RPMI7951 (cell line): ENCODE data around the gene CRISP1. TPM values are rescaled to one million over a fixed set of nuclear protein-coding genes. Genes with fewer than 3 reads are reported as not detected.
"Not testable (repeated sequence)": the region's sequence is repeated elsewhere in the genome, so short reads cannot be mapped to it uniquely, and the experiment has no call there.

Experiments
- DNase-seq: peaks from one replicate; pipeline ENCODE4 v3.0.0-alpha.2; 2012; ENCODE audit warnings: low read depth
- total RNA-seq: library from RNA; depleted of rRNA; stranded (reverse); fragments of >200 nt; shearing (Covaris generic); gene quantifications from 2 replicates; pipeline ENCODE4 v1.2.3, GENCODE V29; 2014; rRNA removed

Gene CRISP1, protein sequence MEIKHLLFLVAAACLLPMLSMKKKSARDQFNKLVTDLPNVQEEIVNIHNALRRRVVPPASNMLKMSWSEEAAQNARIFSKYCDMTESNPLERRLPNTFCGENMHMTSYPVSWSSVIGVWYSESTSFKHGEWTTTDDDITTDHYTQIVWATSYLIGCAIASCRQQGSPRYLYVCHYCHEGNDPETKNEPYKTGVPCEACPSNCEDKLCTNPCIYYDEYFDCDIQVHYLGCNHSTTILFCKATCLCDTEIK
- not detected in 2 replicates for total RNA-seq

DNA sequence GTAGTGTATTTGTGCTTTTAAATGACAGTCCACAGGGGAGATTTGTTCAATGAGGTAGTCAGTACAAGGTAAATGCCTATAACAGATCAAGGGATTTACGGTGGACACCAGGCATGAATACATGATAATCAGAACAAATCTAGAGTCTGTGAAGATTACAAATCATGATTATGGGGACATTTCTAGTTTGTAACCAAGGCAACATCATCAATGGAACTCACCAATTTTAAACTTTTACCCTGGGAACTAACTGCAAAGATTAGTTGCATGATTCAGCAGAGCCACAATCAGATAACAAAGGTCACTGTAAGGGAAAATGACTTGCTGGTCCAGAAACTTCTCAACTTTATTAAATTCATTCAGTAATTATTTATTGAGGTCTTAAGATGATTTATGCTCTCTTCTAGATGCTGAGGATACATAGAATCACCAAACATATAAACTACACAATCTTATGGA is at the start of gene CRISP1:
Gene CRISP1, minus strand, starts transcription at position 51 of the 459 bp plus-strand sequence. CDS start 9,135 bp downstream, outside the sequence.
- DNase-seq, result no peak

DNA sequence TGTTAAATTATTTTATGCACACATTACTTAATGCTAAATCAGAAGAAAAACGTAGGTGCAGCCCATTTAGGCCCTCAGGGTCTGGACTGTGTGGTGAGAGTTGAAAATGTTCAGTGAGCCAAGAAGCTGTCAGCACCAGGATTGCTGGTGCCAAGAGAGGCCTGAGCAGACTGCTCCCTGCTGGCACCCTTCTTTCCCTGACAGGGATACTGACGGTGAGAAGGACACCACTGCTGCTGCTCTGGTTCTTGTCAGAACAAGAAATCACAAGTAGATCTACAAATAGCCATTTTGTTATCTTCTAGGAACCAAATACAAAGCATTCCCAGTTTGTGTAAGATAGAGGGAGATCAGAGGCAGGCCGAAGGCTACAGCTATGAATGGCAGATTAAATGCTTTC is 48.7 kb upstream of the CRISP1 start:
- no peak for DNase-seq

DNA sequence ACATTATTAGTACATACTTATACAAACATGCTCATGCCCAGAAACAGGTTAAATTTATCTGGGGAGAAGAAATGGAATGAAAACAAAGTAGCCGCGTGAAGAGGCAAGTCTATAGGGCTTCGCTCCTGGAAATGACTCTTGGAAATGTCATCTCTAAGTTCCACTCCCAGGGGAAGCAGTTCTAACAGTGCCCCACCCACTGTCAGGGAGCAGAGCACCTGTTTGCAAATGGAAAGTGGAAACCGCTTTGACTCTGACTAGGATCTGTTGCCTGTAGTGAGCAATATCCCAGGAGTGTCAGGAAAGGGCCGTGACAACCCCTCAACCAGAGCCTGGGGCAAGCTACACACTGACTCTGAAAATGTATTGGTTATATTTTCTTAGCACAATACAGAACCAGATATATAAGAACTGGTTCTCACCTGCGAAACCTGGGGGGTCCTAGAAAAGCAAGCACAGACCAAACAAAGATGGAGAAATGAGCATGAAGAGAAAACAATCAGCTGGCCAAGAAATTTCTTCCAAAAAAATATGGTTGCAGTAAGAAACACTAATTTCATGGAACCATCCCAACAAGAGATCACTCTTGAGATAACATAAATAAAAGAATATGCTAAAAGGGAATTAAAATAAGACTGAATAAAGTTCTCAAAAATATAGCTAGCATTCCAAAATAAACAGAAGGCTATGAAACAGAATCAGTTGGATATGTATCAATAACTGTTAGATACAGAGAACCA is 47.5 kb upstream of the CRISP1 start:
- DNase-seq, result no peak

DNA sequence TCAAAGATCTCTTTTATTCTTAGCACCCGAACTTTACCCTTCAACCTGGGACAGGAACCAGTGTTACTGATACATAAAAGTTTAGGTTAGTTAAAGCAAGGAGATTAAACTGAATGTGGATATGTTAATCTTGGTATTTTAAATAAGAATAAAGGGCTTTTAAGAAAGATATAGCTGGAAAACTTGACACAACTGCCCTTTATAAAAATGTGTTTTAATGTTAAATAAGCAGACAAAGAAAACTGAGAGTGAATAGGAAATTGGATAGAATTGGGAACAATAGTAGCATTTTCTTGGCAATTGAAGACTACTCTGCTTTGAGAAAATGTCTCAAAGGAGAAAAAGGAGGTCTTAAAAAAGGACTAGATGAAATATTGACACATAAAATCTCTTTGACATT is 45.9 kb upstream of the CRISP1 start:
- DNase-seq, result no peak

DNA sequence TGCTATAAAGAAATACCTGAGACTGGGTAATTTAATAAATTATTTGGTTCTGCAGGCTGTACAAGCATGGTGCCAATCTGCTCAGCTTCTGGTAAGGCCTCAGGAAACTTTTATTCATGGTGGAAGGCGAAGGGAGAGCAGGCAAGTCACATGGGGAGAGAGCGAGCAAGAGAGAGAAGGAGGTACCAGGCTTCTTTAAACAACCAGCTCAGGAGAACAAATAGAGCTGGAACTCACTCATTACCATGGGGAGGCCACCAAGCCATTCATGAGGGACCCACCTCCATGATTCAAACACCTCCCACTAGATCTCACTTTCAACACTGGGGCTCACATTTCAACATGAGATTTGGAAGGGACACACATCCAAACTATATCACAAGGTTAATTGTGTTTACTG is 44.9 kb upstream of the CRISP1 start:
- no peak for DNase-seq

DNA sequence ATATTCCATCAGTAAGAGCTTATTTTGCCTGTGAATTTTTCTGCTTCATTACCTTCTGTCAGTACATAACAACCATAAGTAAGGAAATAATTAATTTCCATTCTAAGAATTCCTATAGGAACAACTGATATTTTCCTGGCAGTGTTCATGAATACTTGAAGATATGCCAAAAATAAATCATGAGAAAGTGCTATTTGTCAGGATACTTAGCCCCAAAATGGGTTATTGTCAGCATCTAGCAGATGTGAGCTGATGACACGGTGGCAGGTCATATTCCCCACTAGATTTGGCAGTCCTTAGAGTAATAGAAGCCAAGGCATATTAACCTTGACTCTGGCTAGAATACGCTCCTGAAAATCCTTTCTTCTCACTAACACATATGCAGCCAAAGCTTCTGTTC is 43.2 kb upstream of the CRISP1 start:
- no peak for DNase-seq

DNA sequence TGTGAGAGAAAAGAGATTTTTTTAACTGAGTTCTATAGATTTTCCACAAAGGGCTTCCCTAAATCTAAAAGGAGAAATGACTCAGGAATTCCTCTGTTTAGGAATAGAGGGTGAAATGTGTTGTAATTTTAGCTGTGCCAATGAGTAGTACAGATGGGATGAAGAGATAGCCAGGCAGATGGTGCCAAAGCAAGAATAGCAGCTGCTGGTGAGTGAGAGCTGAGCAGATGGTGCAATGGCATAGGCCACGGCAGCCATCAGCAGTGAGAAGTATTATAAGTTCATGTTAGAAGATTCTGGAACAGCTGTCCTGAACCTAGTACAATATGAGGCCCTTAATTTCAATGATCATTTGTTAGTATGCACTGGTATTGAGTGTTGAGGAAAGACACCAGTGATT is 40.2 kb upstream of the CRISP1 start:
- no peak for DNase-seq

DNA sequence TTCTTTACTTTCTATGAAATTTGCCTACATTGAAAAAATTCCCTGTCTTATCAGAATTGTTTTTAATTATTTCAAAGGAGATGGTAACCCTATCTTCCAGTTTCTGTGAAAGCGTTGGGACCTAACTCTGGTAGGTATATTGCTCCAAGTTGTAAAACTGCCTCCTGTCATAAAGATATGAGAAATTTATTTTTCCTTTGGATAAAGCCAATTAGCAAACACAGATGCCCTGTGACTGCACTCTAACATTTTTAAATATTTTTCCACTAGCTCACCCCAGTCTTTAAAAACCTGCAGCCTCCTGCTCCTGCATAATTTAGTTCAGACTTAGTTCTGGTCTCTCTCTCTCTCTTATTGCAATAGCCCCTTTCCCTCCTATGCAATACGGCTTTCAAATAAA is 39.0 kb upstream of the CRISP1 start:
- DNase-seq, result no peak

DNA sequence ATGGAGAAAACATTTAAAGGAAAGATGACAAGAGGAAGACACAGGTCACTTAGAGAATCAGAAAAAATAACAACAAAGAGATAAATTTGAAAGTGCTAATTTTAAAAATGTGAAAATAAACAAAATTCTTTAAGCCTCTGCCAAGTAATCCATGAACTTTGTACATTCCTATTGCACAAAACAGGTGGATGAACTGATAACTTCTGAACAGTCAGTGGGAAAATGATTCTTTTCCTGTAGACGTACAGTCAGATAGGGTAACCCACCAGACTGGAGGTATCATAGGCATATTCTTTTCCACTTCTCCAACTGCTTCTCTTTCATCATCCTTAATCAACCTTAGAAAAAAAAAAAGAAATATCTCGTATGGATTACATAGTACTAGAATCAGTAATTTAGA is 36.5 kb upstream of the CRISP1 start:
- no peak for DNase-seq

DNA sequence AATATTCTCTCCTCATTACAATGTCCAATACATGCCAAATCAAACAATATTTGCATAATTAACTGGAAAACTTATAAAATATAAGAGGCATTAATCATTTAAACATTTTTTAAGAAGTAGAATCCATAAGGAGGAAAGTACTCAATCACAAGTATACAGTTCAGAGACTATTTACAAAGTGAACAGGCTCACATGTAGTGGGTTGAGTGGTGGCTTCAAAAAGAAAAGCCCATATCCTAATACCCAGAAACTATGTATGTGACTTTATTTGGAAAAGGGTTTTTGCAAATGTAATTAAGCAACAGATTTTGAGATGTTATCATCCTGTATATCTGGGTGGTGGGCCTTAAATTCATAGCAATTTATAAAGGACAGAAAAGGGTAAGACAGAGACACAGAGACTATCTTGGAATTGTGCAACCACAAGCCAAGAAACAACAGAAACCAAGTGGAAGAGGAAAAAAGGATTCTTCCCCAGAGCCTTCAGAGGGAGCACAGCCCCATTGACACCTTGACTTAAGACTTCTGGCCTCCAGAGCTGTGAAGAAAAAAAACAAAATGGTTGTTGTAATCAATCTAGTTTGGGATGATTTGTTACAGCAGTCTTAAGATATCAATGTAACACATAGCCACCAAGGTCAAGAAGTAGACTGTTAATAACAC is 32.7 kb upstream of the CRISP1 start:
- no peak for DNase-seq

DNA sequence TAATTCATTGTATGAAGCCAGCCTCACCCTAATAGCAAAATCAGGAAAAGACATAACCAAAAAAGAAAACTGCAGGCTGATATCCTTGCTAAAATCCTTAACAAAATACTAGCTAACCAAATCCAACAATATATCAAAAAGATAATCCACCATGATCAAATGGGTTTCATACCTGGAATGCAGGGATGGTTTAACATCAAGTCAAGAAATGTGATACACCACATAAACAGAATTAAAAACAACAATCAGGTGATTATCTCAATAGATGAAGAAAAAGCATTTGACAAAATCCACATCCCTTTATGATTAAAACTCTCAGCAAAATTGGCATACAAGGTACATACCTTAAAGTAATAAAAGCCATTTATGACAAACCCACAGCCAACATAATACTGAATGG is 29.2 kb upstream of the CRISP1 start:
- DNase-seq, result not testable (repeated sequence)

DNA sequence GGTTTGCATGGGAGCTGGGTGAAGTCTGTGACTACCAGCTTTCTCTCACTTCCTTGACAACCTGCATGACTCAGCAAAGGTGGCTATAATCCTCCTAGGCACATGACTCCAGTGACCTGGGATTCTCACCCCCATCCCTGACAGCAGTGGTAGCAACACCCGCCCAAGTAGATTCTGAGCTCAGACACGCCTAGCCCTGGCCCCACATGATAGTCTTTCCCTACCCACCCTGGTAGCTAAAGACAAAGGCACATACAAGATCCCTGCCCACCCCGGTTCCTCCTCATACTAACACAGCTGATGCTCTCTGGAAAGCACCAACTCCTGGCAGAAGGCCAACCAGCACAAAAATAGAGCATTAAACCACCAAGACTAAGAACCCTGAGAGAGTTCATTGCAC is 25.9 kb upstream of the CRISP1 start:
- DNase-seq, result no peak

DNA sequence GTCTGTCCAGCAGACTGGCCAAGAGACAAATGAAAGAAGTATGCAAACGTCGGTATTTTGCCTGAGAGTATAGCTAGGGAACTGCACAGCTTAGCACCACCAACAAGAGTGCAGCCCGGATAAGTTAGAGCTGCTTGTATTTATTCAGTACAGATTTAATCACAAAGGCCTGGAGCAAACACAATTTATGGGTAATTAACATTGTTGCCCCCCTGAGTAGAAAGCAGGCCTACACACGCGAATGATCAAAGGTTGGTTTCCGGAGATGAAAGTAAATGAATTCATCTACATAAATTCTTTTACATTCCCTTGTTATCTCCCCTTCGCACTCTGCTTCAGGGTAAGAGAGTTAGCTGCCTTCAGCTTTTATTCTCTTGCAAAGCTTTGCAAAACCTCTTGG is 24.7 kb upstream of the CRISP1 start:
- DNase-seq, result no peak

DNA sequence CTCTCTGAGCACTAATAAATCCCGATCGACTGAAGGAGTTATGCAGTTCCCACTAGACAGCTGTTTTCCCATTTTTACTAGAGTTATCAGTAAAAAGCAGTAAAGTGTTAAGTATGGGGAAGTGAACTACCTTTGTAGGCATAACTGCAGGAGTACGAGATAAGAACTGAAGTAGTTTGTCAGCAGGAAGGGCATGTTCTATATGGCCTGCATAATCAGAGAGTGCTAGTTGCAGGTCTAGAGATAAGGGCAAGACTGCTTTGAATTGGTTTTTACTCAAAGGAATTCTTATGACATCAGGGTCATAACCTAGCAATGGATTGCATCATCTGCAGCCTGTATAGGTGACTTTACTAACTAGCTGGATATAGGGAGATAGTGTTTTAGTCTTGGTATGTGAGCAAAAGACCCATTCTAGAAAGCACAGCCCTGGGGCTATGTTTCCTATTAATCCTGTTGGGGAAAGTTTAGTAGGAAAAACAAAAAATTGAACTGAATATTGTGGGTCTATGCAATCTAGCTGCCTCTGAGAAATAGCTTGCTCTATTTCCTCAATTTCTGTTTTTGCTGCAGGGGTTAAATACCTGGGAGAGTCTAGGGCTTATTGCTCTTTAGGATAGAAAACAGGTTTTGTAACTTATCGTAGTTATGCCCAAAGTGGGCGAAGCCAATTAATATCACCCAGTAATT is 22.6 kb upstream of the CRISP1 start:
- no peak for DNase-seq

DNA sequence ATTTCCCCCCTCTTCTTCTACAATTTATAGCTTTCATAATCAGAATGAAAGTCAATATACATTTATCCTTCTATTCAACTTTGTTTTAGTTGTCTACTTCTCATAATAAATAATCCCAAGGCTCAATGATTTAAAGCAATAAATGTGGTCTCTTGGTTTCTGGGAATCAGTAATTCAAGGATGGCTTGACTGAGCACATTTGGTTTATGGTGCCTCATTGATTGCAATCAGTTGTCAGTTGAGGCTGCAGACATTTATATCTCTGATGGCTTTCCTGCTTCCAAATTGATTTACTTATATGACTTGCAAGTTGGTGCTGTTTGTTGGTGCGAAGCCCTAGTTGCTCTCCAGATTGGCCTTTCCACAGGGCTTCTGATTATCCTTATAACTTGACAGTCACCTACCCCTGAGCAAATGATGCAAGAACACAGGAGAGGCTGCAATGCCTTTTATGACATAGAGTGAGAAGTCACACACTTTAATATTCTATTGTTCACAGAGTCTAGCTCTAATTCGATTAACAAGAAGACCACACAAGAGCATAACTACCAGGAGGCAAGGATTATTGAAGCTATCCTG is 2.7 kb upstream of the CRISP1 start:
- DNase-seq, result no peak

DNA sequence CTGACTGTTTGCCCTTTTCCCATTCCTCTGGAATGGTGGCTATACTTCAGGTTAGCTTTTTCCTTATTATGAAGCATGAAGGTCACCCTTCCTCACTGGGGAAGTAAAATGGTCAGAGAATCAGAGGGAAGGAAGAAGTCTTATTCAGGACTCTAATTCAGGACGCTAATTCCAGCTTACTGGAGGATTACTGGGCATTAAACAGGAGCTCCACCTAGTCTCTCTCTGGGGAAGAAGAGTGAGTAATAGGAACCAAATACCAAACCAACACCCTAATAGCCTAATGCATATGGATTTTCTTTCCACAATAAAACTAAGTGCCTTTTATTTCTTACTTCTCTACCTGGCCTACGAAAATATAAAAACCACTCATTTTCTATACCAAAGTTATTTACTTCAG is 10.1 kb downstream of the CRISP1 start:
- no peak for DNase-seq

DNA sequence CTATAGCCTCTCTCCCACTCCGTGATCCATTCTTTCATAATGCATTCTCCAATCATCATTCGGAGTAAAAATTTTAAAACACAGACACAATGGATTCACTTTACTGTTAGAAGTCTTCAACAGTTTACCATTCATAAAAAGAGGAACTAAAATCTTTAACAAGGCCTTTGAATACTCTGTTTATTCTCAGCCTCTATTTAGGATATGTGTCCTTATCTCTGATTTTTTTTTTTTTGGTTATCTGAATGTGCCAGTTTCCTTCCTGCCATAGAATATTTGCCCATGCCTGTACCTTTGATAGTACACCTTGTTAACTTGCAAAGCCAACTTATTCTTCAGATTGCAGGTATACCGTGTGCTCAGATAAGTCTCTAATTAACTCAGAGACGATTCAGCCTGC is 11.1 kb downstream of the CRISP1 start:
- no peak for DNase-seq

DNA sequence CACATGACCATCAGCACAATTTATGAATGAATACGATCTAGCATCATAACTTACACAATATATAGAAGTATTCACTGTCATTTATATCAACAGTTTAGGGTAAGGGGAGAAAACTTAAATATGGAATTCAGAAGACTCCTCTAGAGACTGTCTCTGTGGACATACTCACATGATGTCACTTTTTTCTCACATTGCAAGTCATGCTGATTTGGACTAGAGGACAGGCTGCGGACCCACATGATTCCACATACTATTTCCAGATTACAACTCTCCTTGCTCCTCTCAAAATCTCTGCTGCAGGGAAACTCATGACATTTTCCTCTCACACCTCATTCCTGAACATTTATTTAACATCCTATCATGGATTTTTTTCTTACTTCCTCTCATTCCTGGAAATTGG is 13.4 kb downstream of the CRISP1 start:
- no peak for DNase-seq

DNA sequence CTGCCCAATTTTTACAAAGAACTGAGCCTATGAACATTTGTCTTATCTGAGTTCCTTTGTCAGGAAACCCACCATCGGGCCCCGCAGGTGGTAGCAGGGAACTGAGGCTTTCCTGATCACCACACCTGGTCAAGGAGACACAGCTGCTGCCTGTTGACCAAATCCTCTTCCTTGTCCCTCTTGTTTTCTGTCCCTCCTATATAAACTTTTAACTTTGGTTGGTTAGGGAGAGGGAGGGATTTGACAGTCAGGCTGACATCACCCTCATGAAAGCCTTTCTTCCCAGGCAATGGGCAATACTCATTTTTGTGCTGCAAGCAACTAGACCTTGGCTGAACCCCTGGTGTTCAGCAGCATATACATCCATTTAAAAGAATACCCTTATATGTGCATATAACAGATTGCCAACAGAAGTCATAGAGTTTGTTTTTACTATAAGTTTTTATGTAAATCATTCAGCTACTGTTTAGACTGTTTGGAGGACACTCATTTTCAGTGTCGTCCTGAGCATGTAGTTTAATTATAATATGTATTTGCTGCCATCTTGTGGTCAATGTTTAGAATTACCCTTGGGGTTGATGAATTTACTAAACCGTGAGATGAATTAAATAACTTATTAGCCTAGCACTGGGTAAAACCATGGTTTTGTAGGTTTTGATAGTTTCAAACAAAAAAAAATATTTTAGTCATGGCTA is 17.0 kb downstream of the CRISP1 start:
- peak; percentile 48 for DNase-seq

DNA sequence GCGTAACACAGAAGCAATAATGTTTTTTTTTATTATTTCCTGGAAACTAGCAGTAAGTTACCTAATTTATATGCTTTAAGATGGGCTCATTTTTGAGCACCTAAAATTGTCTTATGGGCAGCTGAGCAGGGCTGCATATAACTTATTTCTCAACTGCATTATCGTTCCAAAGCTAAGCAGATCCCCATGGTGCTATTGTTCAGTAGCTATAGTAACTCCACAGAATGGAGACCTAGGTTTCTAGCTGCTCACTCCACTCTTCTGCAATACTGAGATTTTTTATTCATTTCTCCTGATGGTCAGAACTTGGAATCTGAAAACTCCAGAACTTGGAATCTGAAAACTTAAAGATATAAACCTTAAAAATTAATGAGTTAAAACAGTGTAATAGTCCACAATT is 18.7 kb downstream of the CRISP1 start:
- DNase-seq, result no peak

DNA sequence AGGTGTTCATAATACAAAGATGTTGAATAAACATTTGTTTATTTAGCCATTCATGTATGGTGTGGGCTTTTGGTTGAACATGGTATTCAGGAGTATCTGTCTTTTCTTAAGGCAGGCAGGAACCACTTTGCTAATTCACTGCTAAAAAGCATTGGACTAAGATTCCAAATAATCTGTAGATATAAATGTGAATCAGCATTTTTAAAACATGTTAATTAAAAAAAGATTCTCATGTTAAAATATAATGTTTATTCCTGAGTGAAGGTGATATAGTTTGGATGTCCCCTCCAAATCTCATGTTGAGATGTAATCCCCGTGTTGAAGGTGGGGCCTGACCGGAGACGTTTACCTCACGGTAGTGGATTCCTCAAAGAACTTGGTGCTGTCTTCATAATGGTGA is 19.3 kb downstream of the CRISP1 start:
- no peak for DNase-seq
